Measurements from ENCODE around the gene HEXIM2.

DNA sequence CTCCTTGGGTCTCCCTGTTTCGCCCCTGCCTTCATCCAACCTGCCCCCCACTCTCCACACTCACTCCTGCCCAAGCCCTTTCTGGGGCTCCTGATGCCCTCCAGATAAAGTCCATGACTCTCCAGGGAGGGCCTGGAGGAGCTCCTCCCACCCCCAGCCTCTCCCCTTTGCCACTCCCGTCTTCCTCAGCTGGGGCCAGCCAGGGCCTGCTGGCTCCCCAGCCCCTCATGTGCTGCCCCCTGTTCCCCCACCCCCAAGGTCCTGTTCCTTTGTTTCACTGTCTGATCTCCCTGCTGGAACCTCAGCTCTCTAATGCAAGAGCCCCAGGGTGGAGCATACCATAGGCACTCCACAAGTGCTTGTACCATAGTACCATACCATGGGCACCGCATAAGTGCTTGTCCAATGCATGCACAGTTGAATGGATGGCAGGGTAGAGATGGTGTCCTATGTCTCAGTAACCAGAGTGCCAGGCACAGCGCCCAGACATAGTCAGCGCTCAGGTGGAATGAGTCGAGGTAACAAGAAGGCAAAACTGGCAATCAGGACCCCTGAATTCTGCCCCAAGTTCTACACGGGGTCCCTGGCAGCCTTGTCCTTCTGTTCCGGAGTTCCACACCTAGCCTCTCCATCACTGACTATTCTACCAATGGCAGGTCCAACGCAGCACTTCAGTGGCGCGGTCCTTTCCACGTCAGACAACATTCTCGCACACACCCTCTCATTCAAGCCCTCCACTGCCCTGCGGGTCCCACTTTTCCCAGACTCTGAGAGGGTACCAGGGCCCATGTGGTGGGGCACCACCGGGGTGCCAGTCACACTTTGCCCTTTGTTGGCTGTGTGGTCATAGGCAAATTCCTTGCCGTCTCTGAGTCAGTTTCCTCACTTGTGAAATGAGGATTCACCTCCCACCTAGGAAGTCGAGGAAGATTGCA is 30.7 kb upstream of the HEXIM2 start:
- TF ChIP-seq, protein P1, sequence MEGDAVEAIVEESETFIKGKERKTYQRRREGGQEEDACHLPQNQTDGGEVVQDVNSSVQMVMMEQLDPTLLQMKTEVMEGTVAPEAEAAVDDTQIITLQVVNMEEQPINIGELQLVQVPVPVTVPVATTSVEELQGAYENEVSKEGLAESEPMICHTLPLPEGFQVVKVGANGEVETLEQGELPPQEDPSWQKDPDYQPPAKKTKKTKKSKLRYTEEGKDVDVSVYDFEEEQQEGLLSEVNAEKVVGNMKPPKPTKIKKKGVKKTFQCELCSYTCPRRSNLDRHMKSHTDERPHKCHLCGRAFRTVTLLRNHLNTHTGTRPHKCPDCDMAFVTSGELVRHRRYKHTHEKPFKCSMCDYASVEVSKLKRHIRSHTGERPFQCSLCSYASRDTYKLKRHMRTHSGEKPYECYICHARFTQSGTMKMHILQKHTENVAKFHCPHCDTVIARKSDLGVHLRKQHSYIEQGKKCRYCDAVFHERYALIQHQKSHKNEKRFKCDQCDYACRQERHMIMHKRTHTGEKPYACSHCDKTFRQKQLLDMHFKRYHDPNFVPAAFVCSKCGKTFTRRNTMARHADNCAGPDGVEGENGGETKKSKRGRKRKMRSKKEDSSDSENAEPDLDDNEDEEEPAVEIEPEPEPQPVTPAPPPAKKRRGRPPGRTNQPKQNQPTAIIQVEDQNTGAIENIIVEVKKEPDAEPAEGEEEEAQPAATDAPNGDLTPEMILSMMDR (IDR thresholded peaks at IDR 0.05): no peak
- TF ChIP-seq ZFX (IDR thresholded peaks at IDR 0.05; ENCODE audit: borderline replicate concordance): no peak

Measured in 22Rv1 (cell line).